Esophagus squamous epithelium (tissue), 4 donors: ENCODE results near the gene NIPA2.

Source experiments
- POLR2A ChIP-seq, 4 donors: fragments of 450-650 bp; IDR thresholded peaks; one replicate each; pipeline ENCODE4 v1.6.1; 2017; ENCODE audit warnings: antibody characterized with exemption in 4 of 4, mild to moderate bottlenecking in 4 of 4, moderate library complexity in 3 of 4
- TF ChIP-seq, protein P1 (sequence below), 6 experiments: fragments of 450-650 bp in 4 of 6; fragments of 200-600 bp in 2 of 6; sonication (generic) in 2 of 6; IDR thresholded peaks; one replicate each; pipeline ENCODE4 v1.5.1; 2016 to 2019; ENCODE audit warnings: antibody characterized with exemption in 6 of 6, mild to moderate bottlenecking in 4 of 6, moderate library complexity in 4 of 6

DNA sequence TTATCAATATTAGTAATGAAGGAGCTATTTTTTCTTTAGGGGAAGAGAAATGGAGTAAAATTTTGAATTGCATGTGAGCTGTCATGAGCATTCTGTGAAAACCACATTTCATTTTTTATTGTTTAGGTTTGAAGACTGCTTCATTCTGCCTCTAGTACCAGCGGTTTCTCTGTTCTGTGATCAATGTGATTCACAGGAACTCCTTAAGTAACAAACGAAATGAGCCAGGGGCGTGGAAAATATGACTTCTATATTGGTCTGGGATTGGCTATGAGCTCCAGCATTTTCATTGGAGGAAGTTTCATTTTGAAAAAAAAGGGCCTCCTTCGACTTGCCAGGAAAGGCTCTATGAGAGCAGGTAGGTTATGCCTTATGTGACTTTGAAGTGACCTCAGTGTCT lies 13.0 kb downstream of the NIPA2 start:
- TF ChIP-seq, protein P1, sequence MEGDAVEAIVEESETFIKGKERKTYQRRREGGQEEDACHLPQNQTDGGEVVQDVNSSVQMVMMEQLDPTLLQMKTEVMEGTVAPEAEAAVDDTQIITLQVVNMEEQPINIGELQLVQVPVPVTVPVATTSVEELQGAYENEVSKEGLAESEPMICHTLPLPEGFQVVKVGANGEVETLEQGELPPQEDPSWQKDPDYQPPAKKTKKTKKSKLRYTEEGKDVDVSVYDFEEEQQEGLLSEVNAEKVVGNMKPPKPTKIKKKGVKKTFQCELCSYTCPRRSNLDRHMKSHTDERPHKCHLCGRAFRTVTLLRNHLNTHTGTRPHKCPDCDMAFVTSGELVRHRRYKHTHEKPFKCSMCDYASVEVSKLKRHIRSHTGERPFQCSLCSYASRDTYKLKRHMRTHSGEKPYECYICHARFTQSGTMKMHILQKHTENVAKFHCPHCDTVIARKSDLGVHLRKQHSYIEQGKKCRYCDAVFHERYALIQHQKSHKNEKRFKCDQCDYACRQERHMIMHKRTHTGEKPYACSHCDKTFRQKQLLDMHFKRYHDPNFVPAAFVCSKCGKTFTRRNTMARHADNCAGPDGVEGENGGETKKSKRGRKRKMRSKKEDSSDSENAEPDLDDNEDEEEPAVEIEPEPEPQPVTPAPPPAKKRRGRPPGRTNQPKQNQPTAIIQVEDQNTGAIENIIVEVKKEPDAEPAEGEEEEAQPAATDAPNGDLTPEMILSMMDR (IDR thresholded peaks at IDR 0.05), result no peak
- no peak for TF ChIP-seq POLR2A (IDR thresholded peaks at IDR 0.05)
